ENCODE measurements around the gene POLE. TPM values are rescaled to one million over a fixed set of nuclear protein-coding genes. Genes with fewer than 3 reads are reported as not detected.

The POLE gene
- total and polyA plus RNA-seq, 2 of the 4 experiments (the other 2 are of a cell fraction), result 17.2 to 20.7 TPM

DNA sequence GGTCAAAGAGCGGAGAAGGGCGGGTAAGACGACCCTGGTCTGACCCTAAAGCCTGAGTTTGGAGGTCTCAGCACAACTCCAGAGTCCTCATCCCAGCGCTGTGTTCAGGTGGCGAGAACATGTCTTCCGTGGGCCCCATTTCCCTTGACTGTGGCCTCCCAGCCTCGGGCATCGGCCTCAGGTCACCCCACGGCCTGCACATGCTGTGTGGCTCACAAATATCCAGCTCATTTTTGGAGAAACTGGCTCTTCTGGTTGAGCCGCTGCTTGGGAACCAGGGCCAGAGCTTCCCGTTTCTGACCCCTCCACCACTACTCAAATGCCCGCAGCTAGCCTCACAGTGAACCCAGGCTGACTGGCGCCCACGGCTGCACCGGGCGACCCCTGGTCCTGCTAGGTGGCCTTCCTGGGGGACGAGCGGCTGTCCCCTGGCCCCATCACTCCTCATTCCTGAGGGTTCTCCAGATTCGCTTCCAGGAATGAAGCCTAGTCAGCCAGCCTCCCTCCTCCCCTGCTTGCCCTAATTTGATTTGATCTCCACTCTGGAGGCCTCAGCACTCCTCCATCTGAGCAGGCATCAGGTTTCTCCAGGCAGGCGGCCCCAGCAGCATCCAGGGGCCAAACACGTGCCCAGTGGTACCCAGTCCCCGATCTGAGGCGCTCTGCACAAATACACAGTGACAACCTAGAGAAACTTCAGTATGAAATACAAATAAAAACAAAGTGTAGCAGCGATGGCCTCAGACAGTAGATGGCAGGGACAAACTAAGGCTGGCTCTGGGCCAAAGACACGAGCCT lies 63.9 kb downstream of the POLE start:
- intact Hi-C loops (cut with micrococcal nuclease), result no loop called here
- H3K14ac ChIP-seq (replicated peaks; ENCODE audit: low read depth, low read length), result peak overlapping the region; percentile 57
- in situ Hi-C loops (cut with MboI; ENCODE audit: low sequenced_read_pairs), result no loop called here
- no peak overlapping the region; the same call in 1 of the 2 replicates for H4K5ac ChIP-seq (ENCODE audit: low read depth, low read length)
- H3K4me1 ChIP-seq (ENCODE audit: control insufficient read depth, insufficient read depth, low read length), result peaks cover 12% of the 10 kb centered on the region
- H4K20me1 ChIP-seq (ENCODE audit: insufficient read depth, low read length), result no peaks in the 10 kb centered on the region
- peaks cover 7% of the 10 kb centered on the region; the same call in 1 of the 2 replicates for H3K9me1 ChIP-seq (ENCODE audit: insufficient read depth, low read length)
- H2AFZ ChIP-seq (replicated peaks; ENCODE audit: low read length, poor library complexity), result peak overlapping the region; percentile 91
- peak overlapping the region; percentile 9; the same call in 1 of the 2 replicates for H3K27ac ChIP-seq (ENCODE audit: insufficient read depth, low read length)
- H2BK20ac ChIP-seq (ENCODE audit: low read depth, low read length), result peak overlapping the region; percentile 29; the same call in 1 of the 2 replicates
- peak overlapping the region; percentile 5; the same call in 1 of the 2 replicates for H3K4me2 ChIP-seq (ENCODE audit: low read depth, low read length)
- peak overlapping the region; percentile 11 for H2BK5ac ChIP-seq (ENCODE audit: low read depth, low read length, poor library complexity, severe bottlenecking)
- peak overlapping the region; percentile 9; the same call in 1 of the 2 replicates for H3K18ac ChIP-seq (ENCODE audit: low read depth, low read length)
- 0 out of 2 replicates have a peak overlapping the region, but pooled peaks have one; percentile 23 for H3K23ac ChIP-seq (ENCODE audit: low read depth, low read length)
- 69% methylated on average over 9 of the region's 25 CpGs; no CpG with 5 or more reads in 1 of the 2 experiments for WGBS, 2 experiments (ENCODE audit: extremely low coverage in 2 of 2, insufficient read length in 1 of 2)
- H2AK5ac ChIP-seq (ENCODE audit: low read depth, low read length), result peak overlapping the region; percentile 64
- dilution Hi-C loops (cut with HindIII; ENCODE audit: low sequenced_read_pairs, unreplicated experiment), result no loop called here
- no peak overlapping the region for H3K9ac ChIP-seq (ENCODE audit: low read depth, low read length)
- peak overlapping the region; percentile 8; the same call in 1 of the 2 replicates for H2BK120ac ChIP-seq (ENCODE audit: low read depth, low read length)
- H4K91ac ChIP-seq (ENCODE audit: insufficient read depth, low read depth, low read length), result no peak overlapping the region
- H3K9me3 ChIP-seq (ENCODE audit: control insufficient read depth, insufficient read depth, low read length), result no peaks in the 10 kb centered on the region
- POLR2A ChIA-PET (ENCODE audit: unreplicated experiment), result no interaction called here
- ATAC-seq (ENCODE audit: low read depth), result 0 out of 2 replicates have a peak, but pooled peaks have one; percentile 2
- BruUV-seq (replicated peaks), result no TSS peak
- peak overlapping the region; percentile 66 for H2AK9ac ChIP-seq (replicated peaks; ENCODE audit: low read depth, low read length, poor library complexity)
- peak overlapping the region; percentile 67 for H3K4ac ChIP-seq (ENCODE audit: low read depth, low read length)
- no peak overlapping the region for H2BK15ac ChIP-seq (ENCODE audit: low read depth, low read length)
- H3K36me3 ChIP-seq (ENCODE audit: control insufficient read depth, insufficient read depth, low read length), result peaks cover 9% of the 10 kb centered on the region
- peak overlapping the region in 1 of 2 experiments; percentile 73; a peak in 1 of 4 replicates for H4K8ac ChIP-seq (ENCODE audit: low read depth in 2 of 2, low read length in 2 of 2)
- no peak for DNase-seq
- H3K27me3 ChIP-seq (ENCODE audit: control insufficient read depth, insufficient read depth, low read length), result peaks cover 12% of the 10 kb centered on the region
- CTCF ChIA-PET, result interaction anchor here (0.7 to 0.9 kb wide), 2 partner anchors 15 to 42 kb away, joined by 3 to 4 read pairs; no protein-coding TSS in a partner anchor
- no peak overlapping the region for H3K56ac ChIP-seq (ENCODE audit: extremely low read depth, insufficient read depth, low read length)
- H3K4me3 ChIP-seq (ENCODE audit: insufficient read depth, low read depth, low read length), result no peak overlapping the region
- no peaks in the 10 kb centered on the region; a peak in 1 of 4 replicates for H3K79me1 ChIP-seq (ENCODE audit: low read depth in 1 of 2, low read length in 2 of 2)
- TF ChIP-seq MAZ (IDR thresholded peaks at IDR 0.05; ENCODE audit: borderline replicate concordance, low read depth, low read length) (no peak), MXI1 (IDR thresholded peaks at IDR 0.05; ENCODE audit: borderline replicate concordance, low read depth, low read length) (no peak), FOS (IDR thresholded peaks at IDR 0.05; ENCODE audit: low read depth, low read length) (no peak), RFX5 (IDR thresholded peaks at IDR 0.05; ENCODE audit: low read depth, low read length) (no peak), POLR2A (IDR thresholded peaks at IDR 0.05; ENCODE audit: low read depth, low read length) (no peak), RCOR1 (IDR thresholded peaks at IDR 0.05; ENCODE audit: insufficient replicate concordance, low read length) (no peak), MAFK (IDR thresholded peaks at IDR 0.05; ENCODE audit: low read depth, low read length) (no peak), CHD1 (IDR thresholded peaks at IDR 0.05; ENCODE audit: low read depth, low read length) (no peak), CEBPB (IDR thresholded peaks at IDR 0.05; ENCODE audit: low read depth, low read length) (no peak), BHLHE40 (IDR thresholded peaks at IDR 0.05; ENCODE audit: low read depth, low read length) (no peak), NFE2L2 (IDR thresholded peaks at IDR 0.05; ENCODE audit: low read depth, low read length) (no peak)
- TF ChIP-seq, protein P1, sequence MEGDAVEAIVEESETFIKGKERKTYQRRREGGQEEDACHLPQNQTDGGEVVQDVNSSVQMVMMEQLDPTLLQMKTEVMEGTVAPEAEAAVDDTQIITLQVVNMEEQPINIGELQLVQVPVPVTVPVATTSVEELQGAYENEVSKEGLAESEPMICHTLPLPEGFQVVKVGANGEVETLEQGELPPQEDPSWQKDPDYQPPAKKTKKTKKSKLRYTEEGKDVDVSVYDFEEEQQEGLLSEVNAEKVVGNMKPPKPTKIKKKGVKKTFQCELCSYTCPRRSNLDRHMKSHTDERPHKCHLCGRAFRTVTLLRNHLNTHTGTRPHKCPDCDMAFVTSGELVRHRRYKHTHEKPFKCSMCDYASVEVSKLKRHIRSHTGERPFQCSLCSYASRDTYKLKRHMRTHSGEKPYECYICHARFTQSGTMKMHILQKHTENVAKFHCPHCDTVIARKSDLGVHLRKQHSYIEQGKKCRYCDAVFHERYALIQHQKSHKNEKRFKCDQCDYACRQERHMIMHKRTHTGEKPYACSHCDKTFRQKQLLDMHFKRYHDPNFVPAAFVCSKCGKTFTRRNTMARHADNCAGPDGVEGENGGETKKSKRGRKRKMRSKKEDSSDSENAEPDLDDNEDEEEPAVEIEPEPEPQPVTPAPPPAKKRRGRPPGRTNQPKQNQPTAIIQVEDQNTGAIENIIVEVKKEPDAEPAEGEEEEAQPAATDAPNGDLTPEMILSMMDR (conservative IDR thresholded peaks at IDR 0.05; ENCODE audit: low read depth, low read length), result no peak
- TF ChIP-seq, protein P2, sequence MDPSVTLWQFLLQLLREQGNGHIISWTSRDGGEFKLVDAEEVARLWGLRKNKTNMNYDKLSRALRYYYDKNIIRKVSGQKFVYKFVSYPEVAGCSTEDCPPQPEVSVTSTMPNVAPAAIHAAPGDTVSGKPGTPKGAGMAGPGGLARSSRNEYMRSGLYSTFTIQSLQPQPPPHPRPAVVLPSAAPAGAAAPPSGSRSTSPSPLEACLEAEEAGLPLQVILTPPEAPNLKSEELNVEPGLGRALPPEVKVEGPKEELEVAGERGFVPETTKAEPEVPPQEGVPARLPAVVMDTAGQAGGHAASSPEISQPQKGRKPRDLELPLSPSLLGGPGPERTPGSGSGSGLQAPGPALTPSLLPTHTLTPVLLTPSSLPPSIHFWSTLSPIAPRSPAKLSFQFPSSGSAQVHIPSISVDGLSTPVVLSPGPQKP (IDR thresholded peaks at IDR 0.05; ENCODE audit: borderline replicate concordance, low read depth, low read length), result no peak
- TF ChIP-seq, protein P3, sequence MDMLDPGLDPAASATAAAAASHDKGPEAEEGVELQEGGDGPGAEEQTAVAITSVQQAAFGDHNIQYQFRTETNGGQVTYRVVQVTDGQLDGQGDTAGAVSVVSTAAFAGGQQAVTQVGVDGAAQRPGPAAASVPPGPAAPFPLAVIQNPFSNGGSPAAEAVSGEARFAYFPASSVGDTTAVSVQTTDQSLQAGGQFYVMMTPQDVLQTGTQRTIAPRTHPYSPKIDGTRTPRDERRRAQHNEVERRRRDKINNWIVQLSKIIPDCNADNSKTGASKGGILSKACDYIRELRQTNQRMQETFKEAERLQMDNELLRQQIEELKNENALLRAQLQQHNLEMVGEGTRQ (IDR thresholded peaks at IDR 0.05; ENCODE audit: low read depth, low read length), result no peak

Data from IMR-90 (cell line).